Stimulated activated CD8-positive, alpha-beta memory T cell treated with anti-CD3 and anti-CD28 coated beads, Interleukin-7, amount 100 ng/mL, for 4 hours (primary cell): ENCODE data around the gene MAST3.
A peak's percentile ranks its signal among the peaks of the same experiment; 100 is the strongest.

Experiments used
- DNase-seq, 2 donors: peaks; one replicate each; pipeline ENCODE4 v3.0.0-alpha.2; 2020; ENCODE audit warnings: low read depth in 2 of 2

Gene MAST3

DNA sequence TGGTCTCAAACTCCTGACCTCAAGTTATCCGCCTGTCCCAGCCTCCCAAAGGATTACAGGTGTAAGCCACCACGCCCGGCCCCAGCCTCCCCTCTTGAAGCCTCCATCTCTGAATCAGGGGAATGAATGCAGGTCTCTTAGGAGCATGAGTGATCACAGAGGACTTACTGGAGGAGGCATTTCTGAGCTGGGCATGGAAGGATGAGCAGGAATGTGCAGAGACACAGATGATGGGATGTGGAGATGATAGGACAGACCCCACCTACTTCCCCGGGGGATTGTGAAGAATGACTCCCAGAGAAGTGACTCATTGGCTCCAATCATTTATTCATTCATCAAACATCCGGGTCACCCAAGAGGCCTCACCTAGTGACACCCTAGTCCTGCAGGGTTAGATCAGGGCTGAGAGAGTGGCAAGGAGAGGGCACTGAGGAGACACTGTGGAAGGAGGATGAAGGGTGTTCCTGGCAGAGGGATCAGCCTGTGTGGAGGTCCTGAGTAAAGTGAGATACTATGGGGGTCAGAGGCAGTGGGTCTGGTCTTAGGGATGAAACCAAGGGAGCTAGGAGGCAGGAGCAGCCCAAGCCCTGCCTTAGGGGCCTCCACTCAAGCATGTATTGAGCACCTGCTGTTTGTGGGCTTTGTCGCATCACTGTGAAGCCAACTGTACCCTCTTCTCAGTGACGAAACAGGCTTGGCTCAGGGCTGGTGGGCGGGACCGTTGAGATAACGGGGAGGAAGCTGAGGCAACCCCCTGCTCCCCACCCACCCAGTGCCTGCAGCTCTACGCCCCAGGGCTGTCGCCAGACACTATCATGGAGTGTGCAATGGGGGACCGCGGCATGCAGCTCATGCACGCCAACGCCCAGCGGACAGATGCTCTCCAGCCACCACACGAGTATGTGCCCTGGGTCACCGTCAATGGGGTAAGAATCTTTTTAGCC, 79.1 kb downstream of the MAST3 start:
- DNase-seq: no peak

DNA sequence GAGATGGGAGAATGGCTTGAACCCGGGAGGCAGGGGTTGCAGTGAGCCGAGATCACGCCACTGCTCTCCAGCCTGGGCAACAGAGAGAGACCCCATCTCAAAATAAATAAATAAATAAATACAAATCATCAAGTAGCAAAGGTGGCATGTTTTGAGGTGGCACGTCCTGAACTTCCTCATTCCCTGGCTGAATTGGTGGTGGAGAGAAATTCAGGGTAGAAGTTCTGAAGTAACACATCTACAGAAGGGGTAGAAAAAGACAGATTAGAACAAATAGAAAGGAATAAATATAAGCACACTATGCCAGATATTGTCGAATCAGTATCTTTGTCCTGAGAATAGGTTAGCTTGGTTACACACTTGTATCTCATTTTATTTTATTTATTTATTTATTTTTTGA, 82.4 kb downstream of the MAST3 start:
- DNase-seq: no peak

DNA sequence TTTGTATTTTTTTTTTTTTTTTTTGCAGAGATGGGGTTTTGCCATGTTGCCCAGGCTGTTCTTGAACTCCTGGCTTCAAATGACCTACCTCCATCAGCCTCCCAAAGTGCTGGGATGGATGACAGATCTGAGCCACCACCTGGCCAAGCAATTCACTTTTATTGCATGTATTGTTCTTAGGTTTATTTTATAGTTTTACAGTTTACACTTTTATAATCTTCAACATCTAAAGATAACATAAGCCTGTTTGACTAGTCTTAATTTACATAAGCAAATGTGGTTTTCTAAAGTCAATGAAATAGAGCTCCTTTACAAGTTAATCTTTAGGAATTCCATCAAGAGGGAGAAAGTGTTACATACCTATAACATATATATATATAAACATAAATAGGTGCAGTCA, 86.0 kb downstream of the MAST3 start:
- DNase-seq: no peak

DNA sequence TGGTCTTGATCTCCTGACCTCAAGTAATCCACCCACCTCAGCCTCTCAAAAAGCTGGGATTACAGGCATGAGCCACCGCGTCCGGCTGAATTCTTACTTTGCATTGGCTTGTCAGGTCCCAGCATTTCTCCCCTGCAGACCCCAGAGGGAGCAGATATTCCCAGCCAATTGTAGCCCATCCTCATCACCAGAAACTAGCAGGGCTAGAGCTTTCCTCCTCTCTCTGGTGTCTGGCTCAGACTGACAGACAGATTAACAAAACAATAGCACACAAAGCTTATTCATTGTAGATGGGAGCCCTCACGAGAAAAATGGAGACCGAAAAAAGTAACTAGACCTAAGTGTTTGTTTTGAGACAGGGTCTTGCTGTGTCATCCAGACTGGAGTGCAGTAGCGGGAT, 88.0 kb downstream of the MAST3 start:
- no peak for DNase-seq

DNA sequence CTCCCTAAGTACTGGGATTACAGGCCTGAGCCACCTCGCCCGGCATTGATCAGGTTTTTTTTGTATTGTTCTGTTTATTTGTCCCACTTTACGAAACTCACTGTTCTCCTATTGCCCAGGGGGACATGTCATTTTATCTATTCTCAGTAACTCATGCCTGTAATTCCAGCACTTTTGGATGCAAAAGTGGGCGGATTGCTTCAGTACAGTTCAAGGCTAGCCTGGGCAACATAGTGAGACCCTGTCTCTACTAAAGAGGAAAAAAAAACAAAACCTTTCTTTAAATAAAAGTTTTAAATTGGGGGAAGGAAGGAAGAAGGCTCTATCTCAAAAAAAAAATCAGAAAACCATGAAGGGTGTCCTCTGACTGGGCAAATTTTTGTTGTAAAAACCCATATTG, 92.7 kb downstream of the MAST3 start:
- DNase-seq: no peak

DNA sequence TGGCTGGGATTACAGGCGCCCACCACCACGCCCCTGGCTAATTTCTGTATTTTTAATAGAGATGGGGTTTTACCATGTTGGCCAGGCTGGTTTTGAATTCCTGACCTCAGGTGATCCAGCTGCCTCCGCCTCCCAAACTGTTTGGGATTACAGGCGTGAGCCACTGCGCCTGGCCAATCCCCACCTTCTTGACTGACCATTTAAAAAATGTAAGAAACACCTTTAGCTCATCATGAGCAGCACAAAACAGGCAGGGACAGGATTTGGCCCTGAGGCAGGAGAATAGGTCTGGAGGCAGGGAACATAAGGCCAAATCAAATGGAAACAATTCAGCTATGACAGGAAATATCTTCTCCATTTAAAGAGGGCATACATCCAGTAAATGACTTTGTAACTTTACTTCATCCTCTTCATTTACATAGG, 94.1 kb downstream of the MAST3 start:
- no peak for DNase-seq

DNA sequence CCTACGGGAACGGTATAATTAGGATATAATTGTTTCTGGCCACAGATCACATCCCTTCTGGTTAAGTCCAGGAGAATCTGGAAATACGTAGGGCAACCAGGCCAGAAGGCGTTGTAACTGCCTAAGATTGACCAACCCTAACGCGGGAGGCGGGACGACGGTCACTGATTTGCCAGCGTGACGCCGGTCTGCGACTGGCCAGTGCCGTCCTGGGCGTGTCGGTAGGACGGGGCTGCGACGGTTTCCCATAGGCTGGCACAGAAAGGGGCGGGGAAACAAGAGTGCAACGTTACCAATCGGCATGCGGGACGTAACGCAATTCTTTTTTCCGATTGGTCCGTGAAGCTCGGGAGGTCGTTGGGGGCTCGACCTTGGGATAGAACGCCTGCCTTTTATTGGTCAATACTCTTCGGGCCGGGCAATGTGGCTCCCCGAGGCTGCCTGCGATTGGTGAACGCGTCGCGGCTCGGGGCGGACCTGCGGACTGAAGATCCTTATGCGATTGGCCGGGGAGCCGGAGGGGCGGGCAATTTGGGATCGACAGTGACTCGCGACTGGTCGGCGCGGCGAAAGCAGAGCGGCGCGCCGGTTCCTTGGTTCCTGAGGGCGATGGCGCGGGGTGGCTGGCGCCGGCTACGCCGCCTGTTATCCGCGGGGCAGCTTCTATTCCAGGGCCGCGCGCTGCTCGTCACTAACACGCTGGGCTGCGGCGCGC, 95.3 kb downstream of the MAST3 start, which contains the start of gene MPV17L2:
Gene MPV17L2 (plus strand): TSS at position 546 of the 715 bp plus-strand sequence. CDS start 64 bp downstream, at position 610.
- peak; percentile 98 for DNase-seq

DNA sequence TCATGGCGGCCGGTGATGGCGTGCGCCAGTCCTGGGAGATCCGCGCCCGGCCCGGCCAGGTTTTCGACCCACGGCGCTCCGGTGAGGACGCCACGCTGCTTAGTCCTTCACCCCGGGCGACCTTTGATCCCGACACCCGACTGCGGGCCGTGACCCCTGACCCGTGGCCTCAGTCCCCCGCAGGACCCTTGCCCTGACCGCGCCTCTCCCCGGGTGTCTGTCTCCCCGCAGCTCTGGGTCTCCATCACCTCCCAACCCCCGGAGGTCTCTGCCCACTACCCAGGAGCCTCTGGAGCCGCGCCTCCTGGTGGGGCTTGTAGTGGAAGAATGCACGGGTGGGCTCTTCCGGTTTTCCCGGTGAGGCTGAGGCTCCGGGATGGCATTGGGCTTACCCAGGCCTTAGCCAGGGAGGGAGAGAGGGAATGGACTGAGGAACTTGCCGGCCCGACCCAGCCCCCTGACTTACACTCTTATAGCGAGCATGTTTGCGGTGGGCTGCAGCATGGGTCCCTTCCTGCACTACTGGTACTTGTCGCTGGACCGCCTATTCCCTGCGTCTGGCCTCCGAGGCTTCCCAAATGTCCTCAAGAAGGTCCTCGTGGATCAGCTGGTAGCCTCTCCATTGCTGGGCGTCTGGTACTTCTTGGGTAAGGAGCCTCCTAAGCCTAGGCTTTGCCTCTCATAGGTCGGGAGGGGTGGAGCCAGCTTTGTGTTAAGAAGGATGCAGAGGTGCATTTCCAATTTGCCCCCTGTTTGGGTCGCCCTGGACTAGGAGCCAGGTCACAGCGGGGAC, 96.0 kb downstream of the MAST3 start:
- DNase-seq: no peak

DNA sequence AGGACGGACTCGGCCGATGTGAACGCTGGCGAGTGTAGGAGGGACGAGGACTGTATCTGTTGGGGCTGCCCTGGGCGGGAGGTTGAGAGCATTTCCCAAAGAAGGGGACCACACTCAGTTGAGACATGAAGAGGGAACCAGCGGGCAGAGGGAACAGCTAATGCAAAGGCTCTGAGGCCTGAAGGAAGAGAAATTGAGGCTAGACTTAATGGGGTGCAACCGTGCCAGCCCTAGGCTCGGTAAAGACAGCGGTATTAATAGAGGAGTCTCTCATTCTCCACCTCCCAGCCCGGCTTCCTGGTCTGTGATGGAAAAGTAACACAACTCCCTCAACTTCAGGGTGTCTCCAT, 96.6 kb downstream of the MAST3 start:
- DNase-seq: no peak

DNA sequence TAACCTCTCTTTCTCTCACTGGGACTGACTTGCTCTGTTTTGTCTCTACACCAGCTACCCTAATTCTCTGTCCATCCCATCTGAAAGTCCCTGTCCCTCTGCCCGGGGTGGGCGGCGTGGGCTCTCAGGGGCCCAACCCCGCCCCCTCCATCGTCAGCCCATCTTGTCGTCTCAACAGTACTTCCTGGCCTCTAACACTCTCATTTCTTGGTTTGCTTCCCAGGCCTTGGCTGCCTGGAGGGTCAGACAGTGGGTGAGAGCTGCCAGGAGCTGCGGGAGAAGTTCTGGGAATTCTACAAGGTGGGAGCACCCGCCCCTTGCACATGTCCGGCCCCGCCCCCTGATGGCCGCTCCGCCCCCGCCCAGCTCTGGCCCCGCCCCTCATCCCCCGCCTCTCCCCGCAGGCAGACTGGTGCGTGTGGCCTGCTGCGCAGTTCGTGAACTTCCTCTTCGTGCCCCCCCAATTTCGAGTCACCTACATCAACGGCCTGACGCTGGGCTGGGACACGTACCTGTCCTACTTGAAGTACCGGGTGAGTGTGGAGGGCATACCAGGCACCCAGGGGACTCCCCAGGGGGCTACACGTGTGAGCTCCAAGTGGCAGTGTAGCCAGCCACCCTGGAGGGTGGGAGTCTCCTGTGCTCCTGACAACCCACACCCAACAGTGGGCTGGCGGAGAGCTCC, 97.1 kb downstream of the MAST3 start:
- no peak for DNase-seq

DNA sequence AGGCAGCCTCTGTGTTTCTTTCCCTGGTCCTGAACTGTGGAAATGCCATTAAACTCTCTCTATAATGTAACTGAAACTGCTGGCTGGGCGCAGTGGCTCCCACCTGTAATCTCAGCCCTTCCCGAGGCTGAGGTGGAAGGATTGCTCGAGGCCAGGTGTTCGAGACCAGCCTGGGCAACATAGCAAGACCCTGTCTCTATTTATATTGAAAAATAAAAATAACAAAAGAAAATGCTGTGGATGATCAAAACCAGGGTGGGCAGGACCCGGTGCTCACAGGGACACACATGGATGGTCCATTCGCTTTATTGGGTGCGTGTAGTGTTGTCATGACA, 98.9 kb downstream of the MAST3 start:
- DNase-seq: no peak

DNA sequence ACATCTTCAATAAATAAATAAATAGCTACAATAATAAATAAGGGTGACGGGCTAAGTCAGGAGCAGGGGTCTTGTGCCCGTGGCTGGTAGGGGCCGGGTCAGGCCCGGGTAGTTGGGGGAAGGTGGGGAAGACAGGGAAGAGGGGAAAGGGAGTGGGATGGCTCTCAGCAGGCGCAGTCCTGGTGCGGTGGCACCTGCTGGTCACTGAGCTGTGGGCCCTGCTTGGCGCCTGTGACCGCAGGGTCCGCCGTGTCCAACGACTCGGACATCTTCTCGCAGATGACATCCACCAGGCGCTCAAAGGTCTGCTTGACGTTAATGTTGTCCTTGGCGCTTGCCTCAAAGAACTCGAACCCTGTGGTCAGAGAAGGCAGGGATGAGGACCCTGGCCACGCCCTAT, 99.7 kb downstream of the MAST3 start:
- no peak for DNase-seq

DNA sequence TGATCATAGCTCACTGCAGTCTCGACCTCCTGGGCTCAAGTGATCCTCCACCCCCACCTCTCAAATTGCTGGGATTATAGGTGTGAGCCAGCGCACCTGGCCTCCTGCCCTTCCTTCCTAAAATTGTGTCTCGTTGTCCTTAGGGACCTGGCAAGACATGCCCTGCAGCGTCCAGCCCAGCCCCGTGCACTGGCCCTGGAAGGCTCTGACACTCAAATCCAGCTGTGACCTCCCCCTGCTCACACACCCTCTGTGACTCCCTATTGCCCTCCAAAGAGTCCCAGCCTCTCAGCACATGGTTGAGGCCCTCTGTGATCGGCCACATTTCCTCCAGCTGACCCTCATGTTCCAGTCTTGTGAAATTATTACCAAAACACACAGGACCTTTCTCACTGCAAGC, 100.4 kb downstream of the MAST3 start:
- no peak for DNase-seq

DNA sequence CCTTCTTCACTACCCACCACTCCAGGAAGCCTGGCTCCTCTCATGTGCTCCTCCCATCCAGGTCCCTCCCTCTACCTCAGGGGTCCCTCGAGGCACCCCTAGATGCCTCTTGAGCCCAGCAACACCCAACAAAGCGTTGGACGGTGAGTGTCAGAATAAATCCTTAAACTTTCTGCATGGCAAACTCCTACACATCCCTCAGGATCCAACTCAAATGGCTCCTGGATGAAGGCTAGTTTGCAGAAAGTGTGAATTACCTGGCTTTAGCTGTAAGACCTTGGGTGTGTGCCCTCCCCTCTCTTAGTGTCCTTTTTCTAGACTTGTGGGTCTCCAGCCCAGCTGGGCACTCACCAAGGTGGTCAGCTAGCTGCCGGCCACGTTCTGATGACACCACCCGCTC, 100.8 kb downstream of the MAST3 start:
- no peak for DNase-seq
